ENCODE measurements around the gene HTR3C. TPM values are rescaled to one million over a fixed set of nuclear protein-coding genes. Genes with fewer than 3 reads are reported as not detected.

The HTR3C gene
- polyA plus RNA-seq, 1 donor from 2014 or later: not detected

DNA sequence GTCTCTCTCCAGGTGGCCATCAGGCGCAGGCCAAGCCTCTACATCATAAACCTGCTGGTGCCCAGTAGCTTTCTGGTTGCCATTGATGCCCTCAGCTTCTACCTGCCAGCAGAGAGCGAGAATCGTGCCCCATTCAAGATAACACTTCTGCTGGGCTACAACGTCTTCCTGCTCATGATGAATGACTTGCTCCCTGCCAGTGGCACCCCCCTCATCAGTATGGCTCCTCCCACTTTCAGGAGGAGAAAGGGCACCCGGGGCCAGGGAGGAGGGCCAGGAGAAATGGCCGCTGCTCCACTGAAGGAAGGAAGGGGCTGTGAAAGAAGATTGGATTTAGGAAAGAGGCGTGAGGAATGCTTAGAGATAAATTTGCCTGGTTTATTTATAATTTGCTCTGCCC, 6.6 kb downstream of the HTR3C start:
- no peak overlapping the region for H3K9ac ChIP-seq (ENCODE audit: low read length)
- no peak overlapping the region for H3K4me2 ChIP-seq (ENCODE audit: low read length)
- H3F3A ChIP-seq (ENCODE audit: insufficient read depth, low read length, poor library complexity, severe bottlenecking): no peaks in the 10 kb centered on the region
- no peaks in the 10 kb centered on the region for H3K36me3 ChIP-seq (ENCODE audit: insufficient read depth, low read length)
- no peaks in the 10 kb centered on the region for H3K79me2 ChIP-seq (replicated peaks; ENCODE audit: insufficient read depth, low read length)
- no peak for TF ChIP-seq TAF1 (IDR thresholded peaks at IDR 0.05; ENCODE audit: low read depth)
- no peak for TF ChIP-seq MXI1 (conservative IDR thresholded peaks at IDR 0.05; ENCODE audit: poor library complexity, severe bottlenecking)
- no peak for TF ChIP-seq POLR2AphosphoS5 (IDR thresholded peaks at IDR 0.05)
- TF ChIP-seq CTCF (IDR thresholded peaks at IDR 0.05; ENCODE audit: poor library complexity, severe bottlenecking): no peak
- TF ChIP-seq SMC3 (conservative IDR thresholded peaks at IDR 0.05; ENCODE audit: poor library complexity): no peak
- no peak for TF ChIP-seq RAD21 (conservative IDR thresholded peaks at IDR 0.05)
- no peak for TF ChIP-seq EZH2 (IDR thresholded peaks at IDR 0.05; ENCODE audit: borderline replicate concordance, insufficient read depth, low read length, poor library complexity, severe bottlenecking)
- TF ChIP-seq EP300 (conservative IDR thresholded peaks at IDR 0.05; ENCODE audit: poor library complexity, severe bottlenecking): no peak
- TF ChIP-seq, protein P1, sequence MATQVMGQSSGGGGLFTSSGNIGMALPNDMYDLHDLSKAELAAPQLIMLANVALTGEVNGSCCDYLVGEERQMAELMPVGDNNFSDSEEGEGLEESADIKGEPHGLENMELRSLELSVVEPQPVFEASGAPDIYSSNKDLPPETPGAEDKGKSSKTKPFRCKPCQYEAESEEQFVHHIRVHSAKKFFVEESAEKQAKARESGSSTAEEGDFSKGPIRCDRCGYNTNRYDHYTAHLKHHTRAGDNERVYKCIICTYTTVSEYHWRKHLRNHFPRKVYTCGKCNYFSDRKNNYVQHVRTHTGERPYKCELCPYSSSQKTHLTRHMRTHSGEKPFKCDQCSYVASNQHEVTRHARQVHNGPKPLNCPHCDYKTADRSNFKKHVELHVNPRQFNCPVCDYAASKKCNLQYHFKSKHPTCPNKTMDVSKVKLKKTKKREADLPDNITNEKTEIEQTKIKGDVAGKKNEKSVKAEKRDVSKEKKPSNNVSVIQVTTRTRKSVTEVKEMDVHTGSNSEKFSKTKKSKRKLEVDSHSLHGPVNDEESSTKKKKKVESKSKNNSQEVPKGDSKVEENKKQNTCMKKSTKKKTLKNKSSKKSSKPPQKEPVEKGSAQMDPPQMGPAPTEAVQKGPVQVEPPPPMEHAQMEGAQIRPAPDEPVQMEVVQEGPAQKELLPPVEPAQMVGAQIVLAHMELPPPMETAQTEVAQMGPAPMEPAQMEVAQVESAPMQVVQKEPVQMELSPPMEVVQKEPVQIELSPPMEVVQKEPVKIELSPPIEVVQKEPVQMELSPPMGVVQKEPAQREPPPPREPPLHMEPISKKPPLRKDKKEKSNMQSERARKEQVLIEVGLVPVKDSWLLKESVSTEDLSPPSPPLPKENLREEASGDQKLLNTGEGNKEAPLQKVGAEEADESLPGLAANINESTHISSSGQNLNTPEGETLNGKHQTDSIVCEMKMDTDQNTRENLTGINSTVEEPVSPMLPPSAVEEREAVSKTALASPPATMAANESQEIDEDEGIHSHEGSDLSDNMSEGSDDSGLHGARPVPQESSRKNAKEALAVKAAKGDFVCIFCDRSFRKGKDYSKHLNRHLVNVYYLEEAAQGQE (IDR thresholded peaks at IDR 0.05; ENCODE audit: borderline replicate concordance): no peak
- H3K9me3 ChIP-seq (ENCODE audit: low read length): no peaks in the 10 kb centered on the region
- no peaks in the 10 kb centered on the region for H3K9me2 ChIP-seq (ENCODE audit: insufficient read depth, low read length)
- H2AFZ ChIP-seq (ENCODE audit: low read depth, low read length): no peak overlapping the region
- H3K27ac ChIP-seq (ENCODE audit: low read length): no peak overlapping the region
- H3K4me3 ChIP-seq (ENCODE audit: low read length): no peak overlapping the region
- no peaks in the 10 kb centered on the region for H3K27me3 ChIP-seq (ENCODE audit: insufficient read depth, low read depth, low read length)
- no peaks in the 10 kb centered on the region for H4K20me1 ChIP-seq (ENCODE audit: insufficient read depth)

DNA sequence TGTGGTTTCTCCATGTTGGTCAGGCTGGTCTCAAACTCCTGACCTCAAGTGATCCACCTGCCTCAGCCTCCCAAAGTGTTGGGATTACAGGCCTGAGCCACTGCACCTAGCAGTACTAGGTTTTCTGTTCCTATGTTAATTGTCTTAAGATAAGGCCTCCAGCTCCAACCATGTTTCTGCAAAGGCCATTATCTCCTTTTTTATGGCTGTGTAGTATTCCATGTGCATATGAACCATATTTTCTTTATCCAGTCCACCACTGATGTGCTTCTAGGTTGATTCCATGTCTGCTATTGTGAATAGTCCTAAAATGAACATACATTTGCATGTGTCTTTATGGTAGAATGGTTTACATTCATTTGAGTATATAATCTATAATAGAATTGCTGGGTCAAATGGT, 9.8 kb downstream of the HTR3C start:
- H3K79me2 ChIP-seq (replicated peaks; ENCODE audit: insufficient read depth, low read length): no peaks in the 10 kb centered on the region
- no peaks in the 10 kb centered on the region for H4K20me1 ChIP-seq (ENCODE audit: insufficient read depth)
- no peak overlapping the region for H3K4me3 ChIP-seq (ENCODE audit: low read length)
- no peak overlapping the region for H3K9ac ChIP-seq (ENCODE audit: low read length)
- H3K27me3 ChIP-seq (ENCODE audit: insufficient read depth, low read depth, low read length): no peaks in the 10 kb centered on the region
- no peaks in the 10 kb centered on the region for H3K9me2 ChIP-seq (ENCODE audit: insufficient read depth, low read length)
- H3K36me3 ChIP-seq (ENCODE audit: insufficient read depth, low read length): no peaks in the 10 kb centered on the region
- no peak overlapping the region for H3K4me2 ChIP-seq (ENCODE audit: low read length)
- no peak for TF ChIP-seq TAF1 (IDR thresholded peaks at IDR 0.05; ENCODE audit: low read depth)
- no peaks in the 10 kb centered on the region for H3K9me3 ChIP-seq (ENCODE audit: low read length)
- no peak overlapping the region for H3K27ac ChIP-seq (ENCODE audit: low read length)
- no peak overlapping the region for H2AFZ ChIP-seq (ENCODE audit: low read depth, low read length)
- no peaks in the 10 kb centered on the region for H3F3A ChIP-seq (ENCODE audit: insufficient read depth, low read length, poor library complexity, severe bottlenecking)

- H3F3A ChIP-seq (ENCODE audit: insufficient read depth, low read length, poor library complexity, severe bottlenecking): no peaks in the 10 kb centered on the region
- TF ChIP-seq POLR2AphosphoS5 (IDR thresholded peaks at IDR 0.05): no peak
- no peak for TF ChIP-seq RAD21 (conservative IDR thresholded peaks at IDR 0.05)
- TF ChIP-seq SMC3 (conservative IDR thresholded peaks at IDR 0.05; ENCODE audit: poor library complexity): no peak
- no peak for TF ChIP-seq TAF1 (IDR thresholded peaks at IDR 0.05; ENCODE audit: low read depth)
- TF ChIP-seq, protein P1 (IDR thresholded peaks at IDR 0.05; ENCODE audit: borderline replicate concordance): no peak
- TF ChIP-seq MXI1 (conservative IDR thresholded peaks at IDR 0.05; ENCODE audit: poor library complexity, severe bottlenecking): no peak
- no peaks in the 10 kb centered on the region for H3K27me3 ChIP-seq (ENCODE audit: insufficient read depth, low read depth, low read length)
- no peak overlapping the region for H3K4me2 ChIP-seq (ENCODE audit: low read length)
- H3K4me3 ChIP-seq (ENCODE audit: low read length): no peak overlapping the region
- H3K9me2 ChIP-seq (ENCODE audit: insufficient read depth, low read length): no peaks in the 10 kb centered on the region
- no peaks in the 10 kb centered on the region for H3K36me3 ChIP-seq (ENCODE audit: insufficient read depth, low read length)
- H4K20me1 ChIP-seq (ENCODE audit: insufficient read depth): no peaks in the 10 kb centered on the region
- H3K79me2 ChIP-seq (replicated peaks; ENCODE audit: insufficient read depth, low read length): no peaks in the 10 kb centered on the region
- no peak overlapping the region for H2AFZ ChIP-seq (ENCODE audit: low read depth, low read length)
- H3K27ac ChIP-seq (ENCODE audit: low read length): no peak overlapping the region
- no peak overlapping the region for H3K9ac ChIP-seq (ENCODE audit: low read length)
- peaks cover 3% of the 10 kb centered on the region for H3K9me3 ChIP-seq (ENCODE audit: low read length)
These were observed 13.4 kb downstream of the HTR3C start for GRCh38 chr3:184066211-184066610.

Measured in neural cell (in vitro differentiated cells).